DMS 273 (cell line): ENCODE data around the gene TRIM8.

ENCODE experiments used
- DNase-seq: peaks from one replicate; lab custom pipeline; 2025; ENCODE audit not compliant: unreplicated experiment; lab: John Stamatoyannopoulos, UW

The TRIM8 gene

GRCh38 chr10:102668326-102669107 lies 24.2 kb downstream of the TRIM8 start:
- peak; percentile 74 for DNase-seq

DNA sequence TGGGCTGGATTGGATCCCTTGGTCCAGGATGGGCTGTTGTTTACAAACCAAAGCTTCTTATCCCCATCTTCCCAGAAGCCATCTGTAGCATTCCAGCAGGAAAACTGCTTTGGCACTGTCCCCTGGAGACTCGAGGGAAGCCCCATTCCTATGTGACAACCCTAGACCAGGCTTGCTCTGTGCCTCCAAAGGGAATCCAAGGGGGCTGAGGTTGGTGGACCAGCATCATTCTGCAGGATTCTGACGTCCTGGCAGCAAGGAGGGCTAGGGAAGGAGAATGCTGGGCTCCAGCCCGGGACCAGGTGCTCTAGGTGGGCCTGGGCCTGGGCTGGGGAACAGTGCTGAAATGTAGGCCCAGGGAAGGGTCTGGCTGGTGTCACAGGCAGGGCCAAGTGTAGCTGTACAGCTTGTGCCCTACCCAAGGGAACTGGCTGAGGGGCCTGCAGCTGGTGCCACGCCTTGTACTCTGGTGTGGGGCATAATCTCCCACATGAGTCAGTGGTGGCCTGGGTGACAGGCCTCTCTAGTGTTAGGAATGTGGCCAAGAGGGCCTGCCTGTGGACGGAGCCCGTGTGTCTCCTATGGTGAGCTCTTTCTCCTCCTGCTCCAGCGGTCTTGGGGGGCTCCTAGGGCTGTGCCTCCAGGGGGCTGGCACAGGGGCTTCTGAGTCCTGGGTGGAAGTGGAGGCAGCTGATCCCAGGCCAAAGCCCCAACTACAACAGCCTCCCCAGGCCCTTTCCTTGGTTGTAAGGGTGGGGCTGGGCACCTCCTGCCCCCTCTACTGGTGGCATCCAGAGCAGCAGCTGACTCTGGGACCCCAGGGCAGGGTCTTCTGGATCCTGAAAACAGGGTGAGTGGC lies 25.2 kb downstream of the TRIM8 start:
- DNase-seq, result peak; percentile 33

GRCh38 chr10:102670065-102670670 lies 25.9 kb downstream of the TRIM8 start:
- no peak for DNase-seq

GRCh38 chr10:102670871-102671434 lies 26.7 kb downstream of the TRIM8 start:
- DNase-seq, result peak; percentile 71

- no peak for DNase-seq
These were observed 29.0 kb downstream of the TRIM8 start for GRCh38 chr10:102673236-102673818.

GRCh38 chr10:102673819-102674511 lies 29.7 kb downstream of the TRIM8 start:
- peak; percentile 61 for DNase-seq

DNA sequence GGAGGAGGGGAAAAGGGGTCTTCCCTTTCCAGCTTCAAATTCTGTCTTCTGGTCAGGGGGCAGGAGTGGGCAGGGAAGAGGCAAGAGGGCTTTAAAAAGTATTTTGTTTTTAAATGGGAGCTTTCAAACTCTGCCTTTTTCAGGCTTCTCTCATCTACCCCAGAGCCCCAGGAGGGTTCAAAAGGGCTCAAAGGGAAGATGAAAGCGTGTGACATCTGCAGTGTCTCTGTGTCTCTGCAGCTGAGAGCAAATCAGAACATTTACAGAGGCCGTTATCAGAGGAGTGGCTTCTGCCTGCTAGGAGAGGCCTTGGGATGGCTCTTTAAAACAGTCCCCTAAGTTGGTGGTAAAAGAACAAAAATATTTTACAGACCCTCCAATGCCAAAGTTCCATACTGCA lies 30.3 kb downstream of the TRIM8 start:
- DNase-seq, result no peak

DNA sequence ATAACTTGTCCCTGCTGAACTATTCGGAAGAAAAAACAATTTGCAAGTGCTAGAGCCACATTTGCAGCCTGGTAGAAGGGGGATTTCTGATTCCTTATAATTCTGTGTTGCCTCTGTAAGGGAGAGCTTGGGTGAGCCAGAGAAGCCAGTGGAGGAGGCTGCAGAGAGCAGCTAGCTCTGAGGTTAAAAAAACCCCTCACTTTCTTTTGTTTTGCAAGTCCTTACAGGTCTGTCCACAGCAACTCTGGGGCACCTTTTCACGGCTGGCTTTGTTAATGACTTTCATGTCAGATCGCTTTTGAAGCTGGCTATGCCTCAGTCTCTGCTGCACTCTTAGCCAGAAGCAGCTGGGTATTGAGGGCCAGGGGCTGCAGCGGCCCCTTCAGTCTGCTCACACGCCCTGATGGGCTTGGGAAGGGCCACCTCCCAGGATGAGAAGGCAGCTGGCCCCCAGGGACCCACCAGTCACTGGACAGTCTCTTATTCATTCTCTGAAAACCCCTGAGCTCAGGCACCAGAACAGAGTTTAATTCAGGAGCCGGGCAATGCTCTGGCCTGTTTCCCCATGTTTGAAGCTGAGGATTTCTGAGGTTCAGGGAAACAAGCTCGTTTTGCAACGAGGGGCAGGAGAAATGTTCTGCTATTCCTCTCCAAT lies 30.9 kb downstream of the TRIM8 start:
- no peak for DNase-seq

GRCh38 chr10:102675666-102676533 lies 31.6 kb downstream of the TRIM8 start:
- no peak for DNase-seq

DNA sequence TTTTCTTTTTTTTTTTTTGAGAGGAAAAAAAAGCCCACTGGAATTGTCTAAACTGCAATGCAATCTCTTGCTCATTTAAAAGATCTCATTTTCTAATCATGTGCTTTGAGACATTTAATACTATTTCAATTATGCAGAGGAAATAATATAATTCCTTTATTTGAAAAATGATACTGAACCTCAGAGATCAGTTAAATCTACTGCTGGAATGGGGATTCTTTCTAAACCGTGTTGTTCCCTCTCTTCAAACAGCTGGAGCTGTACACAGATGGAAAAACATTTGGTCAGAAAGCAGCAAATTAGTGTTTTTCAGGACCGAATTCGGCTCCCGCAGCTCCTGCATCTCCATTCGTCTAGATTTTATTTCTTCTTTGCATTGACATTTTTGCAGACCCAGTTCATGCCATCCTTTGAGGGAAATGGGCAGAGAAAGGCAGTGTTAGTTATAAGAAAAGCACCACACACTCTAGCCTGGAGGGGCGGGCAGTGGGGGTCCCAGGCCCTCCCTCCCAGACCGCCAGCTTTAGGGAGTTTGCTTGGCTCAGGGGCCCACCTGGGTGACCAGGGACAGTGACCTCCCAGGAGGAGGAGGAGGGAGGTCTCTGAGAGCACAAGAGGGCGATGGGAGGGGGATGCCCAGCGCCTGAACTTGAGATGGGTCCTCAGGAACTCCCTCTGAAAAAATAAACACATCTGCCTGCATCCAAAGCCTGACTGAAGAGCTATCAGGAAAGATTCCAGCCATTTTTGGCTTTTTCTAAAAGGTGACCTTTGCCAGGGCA lies 32.4 kb downstream of the TRIM8 start:
- DNase-seq, result no peak

DNA sequence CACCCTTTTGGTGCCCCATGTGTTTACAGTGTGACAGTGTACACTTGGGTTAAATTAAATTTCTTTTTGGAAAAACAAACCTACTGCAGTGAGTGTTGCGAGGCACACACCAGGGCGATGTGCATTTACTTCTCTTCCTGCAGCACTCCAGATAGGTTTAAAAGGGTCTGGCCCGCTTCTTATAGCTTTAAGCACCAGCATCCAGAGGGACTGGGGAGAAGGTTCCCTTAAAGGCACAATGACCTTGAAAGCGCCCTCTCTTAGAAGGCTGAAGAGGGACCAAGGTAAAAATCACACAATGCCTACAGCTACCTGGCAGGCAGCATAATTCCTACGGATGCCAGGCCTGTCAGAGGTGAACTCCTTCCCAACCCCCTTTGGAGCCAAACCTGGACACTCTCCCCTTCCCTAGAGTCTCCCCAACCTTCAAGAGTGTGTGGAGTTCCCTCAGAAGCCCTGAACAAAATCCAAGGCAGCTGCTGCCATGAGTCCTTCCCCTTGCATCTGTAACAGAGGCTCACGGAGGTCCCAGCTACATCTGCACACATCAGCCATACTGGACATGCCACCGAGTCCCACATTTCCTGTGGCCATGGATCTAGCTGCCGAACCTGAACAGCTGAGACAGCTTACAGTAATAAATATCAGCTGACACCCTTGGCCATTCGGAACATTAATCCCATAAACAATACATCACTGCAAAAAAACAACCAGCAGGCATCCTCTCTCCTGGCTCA lies 33.2 kb downstream of the TRIM8 start:
- DNase-seq, result no peak

GRCh38 chr10:102678068-102678400 lies 33.8 kb downstream of the TRIM8 start:
- DNase-seq, result no peak

- DNase-seq, result peak; percentile 59
These were observed 34.6 kb downstream of the TRIM8 start for GRCh38 chr10:102678842-102679289.

DNA sequence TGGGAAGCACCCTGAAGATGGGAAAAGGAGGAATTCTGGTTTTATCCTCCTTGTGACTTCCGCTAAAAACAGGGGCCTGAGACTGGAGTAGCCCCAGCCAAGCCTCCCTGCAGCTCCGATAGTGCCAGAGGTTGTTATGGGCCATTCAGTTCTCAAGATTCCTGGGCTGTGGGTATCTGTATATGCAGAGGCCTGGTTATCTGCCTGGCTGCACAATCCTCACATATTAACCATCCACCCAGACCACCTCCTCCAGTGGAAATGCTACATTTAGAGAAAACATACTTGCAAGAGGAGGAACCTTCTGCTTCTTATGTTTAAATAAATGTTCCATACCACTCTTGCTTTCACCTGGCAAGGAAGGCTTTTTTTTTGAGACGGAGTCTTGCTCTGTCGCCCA lies 35.3 kb downstream of the TRIM8 start:
- no peak for DNase-seq

GRCh38 chr10:102681696-102682095 lies 37.4 kb downstream of the TRIM8 start:
- no peak for DNase-seq

GRCh38 chr10:102682416-102682815 lies 38.1 kb downstream of the TRIM8 start:
- DNase-seq, result no peak

DNA sequence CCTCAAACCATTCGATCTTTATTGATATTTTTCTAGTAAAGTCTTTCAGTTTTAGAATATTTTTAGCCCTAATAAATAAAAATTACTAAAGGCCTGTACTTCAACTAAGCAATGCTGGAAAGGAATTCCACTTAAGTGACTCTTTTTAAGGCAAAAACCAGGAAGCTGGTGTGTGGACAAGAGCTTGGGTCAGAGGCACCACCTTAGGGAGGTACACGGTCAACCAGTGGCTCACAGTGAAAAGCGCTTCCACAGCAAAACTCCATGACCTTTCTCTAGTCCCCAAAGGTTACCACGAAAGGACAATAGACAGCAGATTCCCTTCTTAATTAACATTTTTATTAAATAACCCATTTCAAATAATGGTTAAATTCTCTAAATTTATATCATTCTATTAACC lies 38.7 kb downstream of the TRIM8 start:
- DNase-seq, result no peak

GRCh38 chr10:102683736-102684135 lies 39.5 kb downstream of the TRIM8 start:
- DNase-seq, result no peak
